ENCODE measurements around the gene HDAC10. TPM values are rescaled to one million over a fixed set of nuclear protein-coding genes. Genes with fewer than 3 reads are reported as not detected.

Gene HDAC10
- total RNA-seq, 2 donors from 2014 or later, result 55.2 to 60.0 TPM

GRCh38 chr22:50220603-50221409, 30.3 kb downstream of the HDAC10 start:
- no peak overlapping the region for H3K4me3 ChIP-seq
- ATAC-seq (ENCODE audit: insufficient number of reproducible peaks, low FRiP score, low read depth), result no peak
- no peaks in the 10 kb centered on the region for H3K4me1 ChIP-seq (ENCODE audit: control insufficient read depth in 1 of 2, low read depth in 2 of 2)
- no peak for TF ChIP-seq CTCF (IDR thresholded peaks at IDR 0.05)
- no peak overlapping the region for H3K27ac ChIP-seq
- no peaks in the 10 kb centered on the region for H3K27me3 ChIP-seq (replicated peaks; ENCODE audit: insufficient read depth)
- DNase-seq (ENCODE audit: low spot score), result no peak
- no peaks in the 10 kb centered on the region for H3K9me3 ChIP-seq
- peaks cover 70% of the 10 kb centered on the region for H3K36me3 ChIP-seq

- H3K36me3 ChIP-seq, result peaks cover 66% of the 10 kb centered on the region
- no peaks in the 10 kb centered on the region for H3K9me3 ChIP-seq
- H3K4me3 ChIP-seq, result no peak overlapping the region
- H3K4me1 ChIP-seq (ENCODE audit: control insufficient read depth in 1 of 2, low read depth in 2 of 2), result no peaks in the 10 kb centered on the region
- no peaks in the 10 kb centered on the region for H3K27me3 ChIP-seq (replicated peaks; ENCODE audit: insufficient read depth)
- DNase-seq (ENCODE audit: low spot score), result no peak
- no peak overlapping the region for H3K27ac ChIP-seq
- no peak for ATAC-seq (ENCODE audit: insufficient number of reproducible peaks, low FRiP score, low read depth)
- no peak for TF ChIP-seq CTCF (IDR thresholded peaks at IDR 0.05)
Observed at GRCh38 chr22:50219800-50220602, 31.1 kb downstream of the HDAC10 start.

- H3K27ac ChIP-seq, result no peak overlapping the region
- ATAC-seq (ENCODE audit: insufficient number of reproducible peaks, low FRiP score, low read depth), result no peak
Observed at GRCh38 chr22:50218996-50219727, 31.9 kb downstream of the HDAC10 start.

GRCh38 chr22:50218153-50218995, 32.7 kb downstream of the HDAC10 start:
- Histone ChIP-seq H3K4me1 (ENCODE audit: control insufficient read depth in 1 of 2, low read depth in 2 of 2) (no peaks in the 10 kb centered on the region), H3K27me3 (replicated peaks; ENCODE audit: insufficient read depth) (no peaks in the 10 kb centered on the region), H3K4me3 (no peak overlapping the region), H3K27ac (no peak overlapping the region), H3K9me3 (no peaks in the 10 kb centered on the region), H3K36me3 (peaks cover 58% of the 10 kb centered on the region)
- no peak for TF ChIP-seq CTCF (IDR thresholded peaks at IDR 0.05)
- DNase-seq (ENCODE audit: low spot score) (no peak), ATAC-seq (ENCODE audit: insufficient number of reproducible peaks, low FRiP score, low read depth) (no peak)

More at GRCh38 chr22:50218996-50219727, 31.9 kb downstream of the HDAC10 start:
- Histone ChIP-seq H3K9me3 (no peaks in the 10 kb centered on the region), H3K36me3 (peaks cover 63% of the 10 kb centered on the region), H3K4me3 (no peak overlapping the region), H3K4me1 (ENCODE audit: control insufficient read depth in 1 of 2, low read depth in 2 of 2) (no peaks in the 10 kb centered on the region), H3K27me3 (replicated peaks; ENCODE audit: insufficient read depth) (no peaks in the 10 kb centered on the region)
- TF ChIP-seq CTCF (IDR thresholded peaks at IDR 0.05), result no peak
- no peak for DNase-seq (ENCODE audit: low spot score)
